HepG2 (cell line): ENCODE measurements around the gene LEMD2. TPM values are rescaled to one million over a fixed set of nuclear protein-coding genes. Genes with fewer than 3 reads are reported as not detected.
A peak's percentile ranks its signal among the peaks of the same experiment; 100 is the strongest.

Source experiments
- ARNTL ChIP-seq: sonication (generic); formaldehyde crosslinking; IDR thresholded peaks from 2 replicates; pipeline ENCODE4 v1.4.0; 2020; ENCODE audit warnings: mild to moderate bottlenecking, missing genetic modification reagents
- ATF6 ChIP-seq: sonication (generic); formaldehyde crosslinking; conservative IDR thresholded peaks from 2 replicates; pipeline ENCODE4 v1.4.0; 2020; ENCODE audit warnings: missing genetic modification reagents
- CHD4 ChIP-seq: fragments of 200-600 bp; sonication (generic); IDR thresholded peaks from 2 replicates; pipeline ENCODE4 v1.7.0; 2017; ENCODE audit warnings: mild to moderate bottlenecking, low read length, borderline replicate concordance
- DPF2 ChIP-seq: sonication (generic); formaldehyde crosslinking; IDR thresholded peaks from 2 replicates; pipeline ENCODE4 v1.4.0; 2020; ENCODE audit warnings: mild to moderate bottlenecking, low read depth, missing genetic modification reagents, borderline replicate concordance
- HMG20B ChIP-seq: conservative IDR thresholded peaks from 2 replicates; pipeline ENCODE4 v1.6.1; 2016; ENCODE audit warnings: missing genetic modification reagents, missing compliant biosample characterization
- HOXA7 ChIP-seq: sonication (generic); formaldehyde crosslinking; IDR thresholded peaks from 2 replicates; pipeline ENCODE4 v1.8.1; 2022; ENCODE audit warnings: mild to moderate bottlenecking, missing genetic modification reagents, moderate library complexity
- MED13 ChIP-seq: sonication (generic); formaldehyde crosslinking; IDR thresholded peaks from 2 replicates; pipeline ENCODE4 v1.5.0; 2020; ENCODE audit warnings: missing genetic modification reagents
- MTA3 ChIP-seq: sonication (generic); formaldehyde crosslinking; IDR thresholded peaks from 2 replicates; pipeline ENCODE4 v1.4.0; 2020; ENCODE audit warnings: missing genetic modification reagents
- NAIF1 ChIP-seq: sonication (generic); formaldehyde crosslinking; IDR thresholded peaks from 2 replicates; pipeline ENCODE4 v1.5.0; 2020; ENCODE audit warnings: mild to moderate bottlenecking, missing genetic modification reagents, borderline replicate concordance
- PHF5A ChIP-seq: IDR thresholded peaks from one replicate; pipeline ENCODE4 v1.6.1; 2018; ENCODE audit warnings: low read depth, missing genetic modification reagents; ENCODE audit not compliant: unreplicated experiment
- SALL2 ChIP-seq: sonication (generic); formaldehyde crosslinking; IDR thresholded peaks from 2 replicates; pipeline ENCODE4 v1.8.1; 2023; ENCODE audit warnings: mild to moderate bottlenecking, missing genetic modification reagents, inconsistent platforms
- SIX1 ChIP-seq: sonication (generic); formaldehyde crosslinking; IDR thresholded peaks from 2 replicates; pipeline ENCODE4 v1.4.0; 2020; ENCODE audit warnings: missing genetic modification reagents, borderline replicate concordance
- SOX13 ChIP-seq, 3 experiments: fragments of 450-650 bp in 1 of 3; sonication (generic) in 1 of 3; formaldehyde crosslinking in 1 of 3; IDR thresholded peaks in 2 of 3; conservative IDR thresholded peaks in 1 of 3; 2 replicates each; pipeline versions ENCODE4 v1.5.0 to v1.6.1; 2016 to 2020; ENCODE audit warnings: antibody characterized with exemption in 1 of 3, mild to moderate bottlenecking in 1 of 3, missing compliant biosample characterization in 1 of 3, missing genetic modification reagents in 1 of 3, moderate library complexity in 1 of 3
- SP2 ChIP-seq: sonication (generic); formaldehyde crosslinking; IDR thresholded peaks from 2 replicates; pipeline ENCODE4 v1.5.1; 2020; ENCODE audit warnings: mild to moderate bottlenecking, missing genetic modification reagents
- ZFP90 ChIP-seq: sonication (generic); formaldehyde crosslinking; IDR thresholded peaks from 2 replicates; pipeline ENCODE4 v1.8.0; 2022; ENCODE audit warnings: missing genetic modification reagents, mild to moderate bottlenecking, inconsistent platforms, borderline replicate concordance
- ZKSCAN5 ChIP-seq: sonication (generic); formaldehyde crosslinking; IDR thresholded peaks from 2 replicates; pipeline ENCODE4 v1.5.1; 2020; ENCODE audit warnings: mild to moderate bottlenecking, missing genetic modification reagents
- ZMYM2 ChIP-seq: sonication (generic); formaldehyde crosslinking; IDR thresholded peaks from 2 replicates; pipeline ENCODE4 v1.8.0; 2022; ENCODE audit warnings: mild to moderate bottlenecking, missing genetic modification reagents
- ZNF326 ChIP-seq: sonication (generic); formaldehyde crosslinking; IDR thresholded peaks from 2 replicates; pipeline ENCODE4 v1.4.0; 2020; ENCODE audit warnings: missing genetic modification reagents, borderline replicate concordance
- ZNF335 ChIP-seq: sonication (generic); formaldehyde crosslinking; IDR thresholded peaks from 2 replicates; pipeline ENCODE4 v1.4.0; 2020; ENCODE audit warnings: missing genetic modification reagents
- ZNF432 ChIP-seq: sonication (generic); formaldehyde crosslinking; IDR thresholded peaks from 2 replicates; pipeline ENCODE4 v1.5.0; 2020; ENCODE audit warnings: missing genetic modification reagents, mild to moderate bottlenecking, borderline replicate concordance
- ZNF460 ChIP-seq: sonication (generic); formaldehyde crosslinking; IDR thresholded peaks from 2 replicates; pipeline ENCODE4 v1.5.1; 2020; ENCODE audit warnings: missing genetic modification reagents, mild to moderate bottlenecking, borderline replicate concordance
- ZNF570 ChIP-seq: sonication (generic); formaldehyde crosslinking; IDR thresholded peaks from 2 replicates; pipeline ENCODE4 v1.4.0; 2020; ENCODE audit warnings: mild to moderate bottlenecking, missing genetic modification reagents, borderline replicate concordance
- ZNF878 ChIP-seq: sonication (generic); formaldehyde crosslinking; IDR thresholded peaks from 2 replicates; pipeline ENCODE4 v1.8.1; 2023; ENCODE audit warnings: mild to moderate bottlenecking, missing genetic modification reagents, moderate library complexity
- polyA plus RNA-seq, 8 experiments: library from polyadenylated mRNA; depleted of rRNA in 3 of 8; stranded (reverse) in 7 of 8; unstranded in 1 of 8; fragments of >200 nt; fragmentation: Illumina TruSeq in 4 of 8; extraction: Trizol in 4 of 8; gene quantifications; 2 replicates each; pipeline versions ENCODE4 v1.2.1 to v1.2.3, GENCODE V29; 2011 to 2016; ENCODE audit warnings: low read depth in 4 of 8, missing spikeins in 1 of 8, mixed read lengths in 1 of 8; ENCODE audit not compliant: insufficient read depth in 1 of 8
- total RNA-seq, 5 experiments: library from RNA; depleted of rRNA; stranded (reverse); fragments of >200 nt; fragmentation: Illumina TruSeq; extraction: Trizol; gene quantifications; 2 replicates each; pipeline ENCODE4 v1.2.3, GENCODE V29; 2016; ENCODE audit warnings: low read depth in 1 of 5
- TF ChIP-seq, protein P1 (sequence below): sonication (generic); formaldehyde crosslinking; IDR thresholded peaks from 2 replicates; pipeline ENCODE4 v1.4.0; 2020; ENCODE audit warnings: mild to moderate bottlenecking, missing genetic modification reagents
- TF ChIP-seq, protein P2 (sequence below): sonication (generic); formaldehyde crosslinking; IDR thresholded peaks from 2 replicates; pipeline ENCODE4 v1.5.0; 2020; ENCODE audit warnings: mild to moderate bottlenecking, missing genetic modification reagents

LEMD2 gene
- total and polyA plus RNA-seq, 2 of the 13 experiments (the other 11 are each of a cell fraction or from before 2014, with no cell fraction given), result 45.2 to 62.9 TPM

DNA sequence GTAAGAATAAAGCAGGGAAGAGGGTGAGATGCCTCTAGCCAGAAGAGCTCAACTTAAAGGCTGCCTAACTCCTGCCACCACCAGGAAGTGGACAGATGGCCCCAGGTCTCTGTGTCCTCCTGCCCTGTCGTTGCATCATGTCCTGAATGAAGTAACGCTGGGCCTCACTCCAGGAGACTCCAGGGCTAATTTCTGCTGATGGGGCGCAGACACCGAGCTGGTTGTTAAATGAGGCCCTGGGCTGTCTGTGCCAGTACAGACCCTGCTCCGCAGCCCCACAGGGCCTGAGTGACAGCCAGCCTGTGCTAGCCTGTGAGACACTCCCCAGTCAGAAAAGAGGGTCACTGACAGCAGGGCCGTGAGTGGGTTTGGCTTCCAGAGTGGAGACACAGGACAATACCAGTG lies 48.7 kb downstream of the LEMD2 start (continued):
- TF ChIP-seq, protein P1, sequence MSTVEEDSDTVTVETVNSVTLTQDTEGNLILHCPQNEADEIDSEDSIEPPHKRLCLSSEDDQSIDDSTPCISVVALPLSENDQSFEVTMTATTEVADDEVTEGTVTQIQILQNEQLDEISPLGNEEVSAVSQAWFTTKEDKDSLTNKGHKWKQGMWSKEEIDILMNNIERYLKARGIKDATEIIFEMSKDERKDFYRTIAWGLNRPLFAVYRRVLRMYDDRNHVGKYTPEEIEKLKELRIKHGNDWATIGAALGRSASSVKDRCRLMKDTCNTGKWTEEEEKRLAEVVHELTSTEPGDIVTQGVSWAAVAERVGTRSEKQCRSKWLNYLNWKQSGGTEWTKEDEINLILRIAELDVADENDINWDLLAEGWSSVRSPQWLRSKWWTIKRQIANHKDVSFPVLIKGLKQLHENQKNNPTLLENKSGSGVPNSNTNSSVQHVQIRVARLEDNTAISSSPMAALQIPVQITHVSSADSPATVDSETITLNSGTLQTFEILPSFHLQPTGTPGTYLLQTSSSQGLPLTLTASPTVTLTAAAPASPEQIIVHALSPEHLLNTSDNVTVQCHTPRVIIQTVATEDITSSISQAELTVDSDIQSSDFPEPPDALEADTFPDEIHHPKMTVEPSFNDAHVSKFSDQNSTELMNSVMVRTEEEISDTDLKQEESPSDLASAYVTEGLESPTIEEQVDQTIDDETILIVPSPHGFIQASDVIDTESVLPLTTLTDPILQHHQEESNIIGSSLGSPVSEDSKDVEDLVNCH (CRISPR knock-in tag), result no peak
- no peak for TF ChIP-seq ZMYM2 (CRISPR knock-in tag)
- no peak for TF ChIP-seq SALL2
- no peak for TF ChIP-seq NAIF1 (CRISPR knock-in tag)
- no peak for TF ChIP-seq PHF5A
- TF ChIP-seq, protein P2, sequence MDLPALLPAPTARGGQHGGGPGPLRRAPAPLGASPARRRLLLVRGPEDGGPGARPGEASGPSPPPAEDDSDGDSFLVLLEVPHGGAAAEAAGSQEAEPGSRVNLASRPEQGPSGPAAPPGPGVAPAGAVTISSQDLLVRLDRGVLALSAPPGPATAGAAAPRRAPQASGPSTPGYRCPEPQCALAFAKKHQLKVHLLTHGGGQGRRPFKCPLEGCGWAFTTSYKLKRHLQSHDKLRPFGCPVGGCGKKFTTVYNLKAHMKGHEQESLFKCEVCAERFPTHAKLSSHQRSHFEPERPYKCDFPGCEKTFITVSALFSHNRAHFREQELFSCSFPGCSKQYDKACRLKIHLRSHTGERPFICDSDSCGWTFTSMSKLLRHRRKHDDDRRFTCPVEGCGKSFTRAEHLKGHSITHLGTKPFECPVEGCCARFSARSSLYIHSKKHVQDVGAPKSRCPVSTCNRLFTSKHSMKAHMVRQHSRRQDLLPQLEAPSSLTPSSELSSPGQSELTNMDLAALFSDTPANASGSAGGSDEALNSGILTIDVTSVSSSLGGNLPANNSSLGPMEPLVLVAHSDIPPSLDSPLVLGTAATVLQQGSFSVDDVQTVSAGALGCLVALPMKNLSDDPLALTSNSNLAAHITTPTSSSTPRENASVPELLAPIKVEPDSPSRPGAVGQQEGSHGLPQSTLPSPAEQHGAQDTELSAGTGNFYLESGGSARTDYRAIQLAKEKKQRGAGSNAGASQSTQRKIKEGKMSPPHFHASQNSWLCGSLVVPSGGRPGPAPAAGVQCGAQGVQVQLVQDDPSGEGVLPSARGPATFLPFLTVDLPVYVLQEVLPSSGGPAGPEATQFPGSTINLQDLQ (CRISPR knock-in tag), result no peak
- no peak for TF ChIP-seq ZNF326 (CRISPR knock-in tag)
- no peak for TF ChIP-seq DPF2 (CRISPR knock-in tag)
- no peak for TF ChIP-seq ATF6 (CRISPR knock-in tag)
- TF ChIP-seq ZNF460 (CRISPR knock-in tag), result no peak
- TF ChIP-seq HMG20B, result no peak
- no peak for TF ChIP-seq ZNF432 (CRISPR knock-in tag)
- peak; percentile 35; the same call in 1 of the 2 replicates for TF ChIP-seq ZNF335 (CRISPR knock-in tag)
- TF ChIP-seq SOX13 (IDR thresholded peaks at IDR 0.05), result no peak
- no peak for TF ChIP-seq SOX13 (CRISPR knock-in tag; conservative IDR thresholded peaks at IDR 0.05 in 1 of 2, IDR thresholded peaks at IDR 0.05 in 1 of 2)
- no peak for TF ChIP-seq ARNTL (CRISPR knock-in tag)
- TF ChIP-seq MED13 (CRISPR knock-in tag), result no peak
- TF ChIP-seq ZNF570, result no peak
- TF ChIP-seq MTA3 (CRISPR knock-in tag), result no peak
- TF ChIP-seq SP2 (CRISPR knock-in tag), result no peak
- no peak for TF ChIP-seq HOXA7 (CRISPR knock-in tag)
- no peak for TF ChIP-seq ZFP90 (CRISPR knock-in tag)
- no peak for TF ChIP-seq ZNF878 (CRISPR knock-in tag)
- no peak for TF ChIP-seq SIX1 (CRISPR knock-in tag)
- TF ChIP-seq CHD4, result no peak
- no peak for TF ChIP-seq ZKSCAN5
